Stimulated activated CD4-positive, alpha-beta T cell treated with anti-CD3 and anti-CD28 coated beads, Interleukin-4, amount 100 ng/mL, for 24 hours (primary cell): ENCODE data around the gene LRP1B.
"Not testable (repeated sequence)": the region's sequence is repeated elsewhere in the genome, so short reads cannot be mapped to it uniquely, and the experiment has no call there.

Experiments
- DNase-seq: peaks from one replicate; pipeline ENCODE4 v3.0.0-alpha.2; 2020

The LRP1B gene

GRCh38 chr2:140355511-140356090 is 1775.2 kb downstream of the LRP1B start:
- DNase-seq = no peak

- no peak for DNase-seq
Observed at GRCh38 chr2:140354544-140354943, 1776.3 kb downstream of the LRP1B start.

- no peak for DNase-seq
Observed at GRCh38 chr2:140353541-140353940, 1777.3 kb downstream of the LRP1B start.

GRCh38 chr2:140351692-140352091 is 1779.1 kb downstream of the LRP1B start:
- no peak for DNase-seq

- DNase-seq = no peak
Observed at GRCh38 chr2:140349695-140350094, 1781.1 kb downstream of the LRP1B start.

- DNase-seq = no peak
Observed at GRCh38 chr2:140348826-140349225, 1782.0 kb downstream of the LRP1B start.

GRCh38 chr2:140344838-140345237 is 1786.0 kb downstream of the LRP1B start:
- no peak for DNase-seq

GRCh38 chr2:140344266-140344665 is 1786.5 kb downstream of the LRP1B start:
- not testable (repeated sequence) for DNase-seq

- DNase-seq = no peak
Observed at GRCh38 chr2:140338795-140339194, 1792.0 kb downstream of the LRP1B start.

- DNase-seq = no peak
Observed at GRCh38 chr2:140337061-140337460, 1793.8 kb downstream of the LRP1B start.

GRCh38 chr2:140316345-140316744 is 1814.5 kb downstream of the LRP1B start:
- no peak for DNase-seq

- no peak for DNase-seq
Observed at GRCh38 chr2:140311905-140312304, 1818.9 kb downstream of the LRP1B start.

- no peak for DNase-seq
Observed at GRCh38 chr2:140308706-140309105, 1822.1 kb downstream of the LRP1B start.

GRCh38 chr2:140307532-140307931 is 1823.3 kb downstream of the LRP1B start:
- DNase-seq = no peak

GRCh38 chr2:140295767-140296166 is 1835.0 kb downstream of the LRP1B start:
- no peak for DNase-seq

- no peak for DNase-seq
Observed at GRCh38 chr2:140288726-140289125, 1842.1 kb downstream of the LRP1B start.

- DNase-seq = no peak
Observed at GRCh38 chr2:140288213-140288612, 1842.6 kb downstream of the LRP1B start.

GRCh38 chr2:140286377-140286776 is 1844.4 kb downstream of the LRP1B start:
- no peak for DNase-seq

- not testable (repeated sequence) for DNase-seq
Observed at GRCh38 chr2:140277344-140277743, 1853.5 kb downstream of the LRP1B start.

- no peak for DNase-seq
Observed at GRCh38 chr2:140276661-140277060, 1854.2 kb downstream of the LRP1B start.

- no peak for DNase-seq
Observed at GRCh38 chr2:140275427-140275826, 1855.4 kb downstream of the LRP1B start.

GRCh38 chr2:140274891-140275290 is 1855.9 kb downstream of the LRP1B start:
- DNase-seq = no peak

GRCh38 chr2:140273958-140274357 is 1856.9 kb downstream of the LRP1B start:
- DNase-seq = no peak

GRCh38 chr2:140273408-140273807 is 1857.4 kb downstream of the LRP1B start:
- no peak for DNase-seq

GRCh38 chr2:140270224-140270623 is 1860.6 kb downstream of the LRP1B start:
- DNase-seq = no peak

GRCh38 chr2:140269000-140269399 is 1861.8 kb downstream of the LRP1B start:
- DNase-seq = no peak
